ENCODE results near the gene SCN4B. TPM values are rescaled to one million over a fixed set of nuclear protein-coding genes. Genes with fewer than 3 reads are reported as not detected.

The SCN4B gene
- total and polyA plus RNA-seq, 10 of the 15 experiments (the other 5 are each of a cell fraction or from before 2014, with no cell fraction given): 0.01 to 0.49 (median 0.04) TPM; not detected in 5

- no peak for ATAC-seq
- Histone ChIP-seq H3K27ac (ENCODE audit: control insufficient read depth, insufficient read depth) (no peak overlapping the region), H3K36me3 (ENCODE audit: control insufficient read depth in 2 of 2, insufficient read depth in 2 of 2, low read length in 1 of 2) (no peaks in the 10 kb centered on the region), H3K27me3 (replicated peaks in 1 of 2; ENCODE audit: control insufficient read depth in 2 of 2, insufficient read depth in 2 of 2, low read length in 1 of 2) (peaks cover 3 to 6% of the 10 kb centered on the region in 2 experiments; a peak in 3 of 4 replicates), H2AFZ (ENCODE audit: control insufficient read depth, low read depth, low read length) (no peak overlapping the region), H4K20me1 (ENCODE audit: control insufficient read depth, insufficient read depth) (no peaks in the 10 kb centered on the region), H3K9me3 (replicated peaks; ENCODE audit: control insufficient read depth, insufficient read depth, low read length) (no peaks in the 10 kb centered on the region), H3K4me1 (ENCODE audit: control insufficient read depth, insufficient read depth, low read length) (no peaks in the 10 kb centered on the region), H3K4me2 (ENCODE audit: control insufficient read depth, insufficient read depth) (no peak overlapping the region), H3K79me2 (ENCODE audit: control insufficient read depth, insufficient read depth, low read length) (no peaks in the 10 kb centered on the region), H3K4me3 (no peak overlapping the region), H3K9ac (ENCODE audit: control insufficient read depth, insufficient read depth, low read length) (no peak overlapping the region)
- intact Hi-C loops (cut with micrococcal nuclease; ENCODE audit: unreplicated experiment) (no loop called here), in situ Hi-C loops (cut with MboI) (no loop called here)
- ChIA-PET CTCF (interaction anchor here (0.7 to 2.0 kb wide), 2 partner anchors 31 to 32 kb away, joined by 3 to 10 read pairs; no protein-coding TSS in a partner anchor), SMC1A (ENCODE audit: uncharacterized antibody, unreplicated experiment) (interaction anchor here (0.9 to 2.1 kb wide), 2 partner anchors 20 to 69 kb away, joined by 3 to 7 read pairs; no protein-coding TSS in a partner anchor), RAD21 (ENCODE audit: unreplicated experiment) (interaction anchor here (0.6 to 1.0 kb wide), 2 partner anchors 14 to 508 kb away, joined by 3 read pairs; no protein-coding TSS in a partner anchor), POLR2A (no interaction called here)
- DNase-seq (ENCODE audit: low read depth, low spot score): no peak
- WGBS (ENCODE audit: insufficient coverage, insufficient replicate concordance, low lambda C conversion rate, missing lambda C conversion rate): 15% methylated on average over 10 of the region's 10 CpGs
- FAIRE-seq: no peak
- BruUV-seq (replicated peaks): no TSS peak
- TF ChIP-seq, protein P1, sequence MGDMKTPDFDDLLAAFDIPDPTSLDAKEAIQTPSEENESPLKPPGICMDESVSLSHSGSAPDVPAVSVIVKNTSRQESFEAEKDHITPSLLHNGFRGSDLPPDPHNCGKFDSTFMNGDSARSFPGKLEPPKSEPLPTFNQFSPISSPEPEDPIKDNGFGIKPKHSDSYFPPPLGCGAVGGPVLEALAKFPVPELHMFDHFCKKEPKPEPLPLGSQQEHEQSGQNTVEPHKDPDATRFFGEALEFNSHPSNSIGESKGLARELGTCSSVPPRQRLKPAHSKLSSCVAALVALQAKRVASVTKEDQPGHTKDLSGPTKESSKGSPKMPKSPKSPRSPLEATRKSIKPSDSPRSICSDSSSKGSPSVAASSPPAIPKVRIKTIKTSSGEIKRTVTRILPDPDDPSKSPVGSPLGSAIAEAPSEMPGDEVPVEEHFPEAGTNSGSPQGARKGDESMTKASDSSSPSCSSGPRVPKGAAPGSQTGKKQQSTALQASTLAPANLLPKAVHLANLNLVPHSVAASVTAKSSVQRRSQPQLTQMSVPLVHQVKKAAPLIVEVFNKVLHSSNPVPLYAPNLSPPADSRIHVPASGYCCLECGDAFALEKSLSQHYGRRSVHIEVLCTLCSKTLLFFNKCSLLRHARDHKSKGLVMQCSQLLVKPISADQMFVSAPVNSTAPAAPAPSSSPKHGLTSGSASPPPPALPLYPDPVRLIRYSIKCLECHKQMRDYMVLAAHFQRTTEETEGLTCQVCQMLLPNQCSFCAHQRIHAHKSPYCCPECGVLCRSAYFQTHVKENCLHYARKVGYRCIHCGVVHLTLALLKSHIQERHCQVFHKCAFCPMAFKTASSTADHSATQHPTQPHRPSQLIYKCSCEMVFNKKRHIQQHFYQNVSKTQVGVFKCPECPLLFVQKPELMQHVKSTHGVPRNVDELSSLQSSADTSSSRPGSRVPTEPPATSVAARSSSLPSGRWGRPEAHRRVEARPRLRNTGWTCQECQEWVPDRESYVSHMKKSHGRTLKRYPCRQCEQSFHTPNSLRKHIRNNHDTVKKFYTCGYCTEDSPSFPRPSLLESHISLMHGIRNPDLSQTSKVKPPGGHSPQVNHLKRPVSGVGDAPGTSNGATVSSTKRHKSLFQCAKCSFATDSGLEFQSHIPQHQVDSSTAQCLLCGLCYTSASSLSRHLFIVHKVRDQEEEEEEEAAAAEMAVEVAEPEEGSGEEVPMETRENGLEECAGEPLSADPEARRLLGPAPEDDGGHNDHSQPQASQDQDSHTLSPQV (IDR thresholded peaks at IDR 0.05): no peak
- TF ChIP-seq CREM (IDR thresholded peaks at IDR 0.05; ENCODE audit: low read depth) (no peak), SP1 (IDR thresholded peaks at IDR 0.05; ENCODE audit: low read depth, low read length) (no peak), ATF2 (IDR thresholded peaks at IDR 0.05; ENCODE audit: low read length) (no peak), MTA2 (IDR thresholded peaks at IDR 0.05; ENCODE audit: low read depth) (no peak), CBX5 (IDR thresholded peaks at IDR 0.05; ENCODE audit: low read depth) (no peak)
- TF ChIP-seq, protein P2, sequence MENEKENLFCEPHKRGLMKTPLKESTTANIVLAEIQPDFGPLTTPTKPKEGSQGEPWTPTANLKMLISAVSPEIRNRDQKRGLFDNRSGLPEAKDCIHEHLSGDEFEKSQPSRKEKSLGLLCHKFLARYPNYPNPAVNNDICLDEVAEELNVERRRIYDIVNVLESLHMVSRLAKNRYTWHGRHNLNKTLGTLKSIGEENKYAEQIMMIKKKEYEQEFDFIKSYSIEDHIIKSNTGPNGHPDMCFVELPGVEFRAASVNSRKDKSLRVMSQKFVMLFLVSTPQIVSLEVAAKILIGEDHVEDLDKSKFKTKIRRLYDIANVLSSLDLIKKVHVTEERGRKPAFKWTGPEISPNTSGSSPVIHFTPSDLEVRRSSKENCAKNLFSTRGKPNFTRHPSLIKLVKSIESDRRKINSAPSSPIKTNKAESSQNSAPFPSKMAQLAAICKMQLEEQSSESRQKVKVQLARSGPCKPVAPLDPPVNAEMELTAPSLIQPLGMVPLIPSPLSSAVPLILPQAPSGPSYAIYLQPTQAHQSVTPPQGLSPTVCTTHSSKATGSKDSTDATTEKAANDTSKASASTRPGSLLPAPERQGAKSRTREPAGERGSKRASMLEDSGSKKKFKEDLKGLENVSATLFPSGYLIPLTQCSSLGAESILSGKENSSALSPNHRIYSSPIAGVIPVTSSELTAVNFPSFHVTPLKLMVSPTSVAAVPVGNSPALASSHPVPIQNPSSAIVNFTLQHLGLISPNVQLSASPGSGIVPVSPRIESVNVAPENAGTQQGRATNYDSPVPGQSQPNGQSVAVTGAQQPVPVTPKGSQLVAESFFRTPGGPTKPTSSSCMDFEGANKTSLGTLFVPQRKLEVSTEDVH (IDR thresholded peaks at IDR 0.05; ENCODE audit: low read depth, partially characterized antibody): no peak
- TF ChIP-seq, protein P3, sequence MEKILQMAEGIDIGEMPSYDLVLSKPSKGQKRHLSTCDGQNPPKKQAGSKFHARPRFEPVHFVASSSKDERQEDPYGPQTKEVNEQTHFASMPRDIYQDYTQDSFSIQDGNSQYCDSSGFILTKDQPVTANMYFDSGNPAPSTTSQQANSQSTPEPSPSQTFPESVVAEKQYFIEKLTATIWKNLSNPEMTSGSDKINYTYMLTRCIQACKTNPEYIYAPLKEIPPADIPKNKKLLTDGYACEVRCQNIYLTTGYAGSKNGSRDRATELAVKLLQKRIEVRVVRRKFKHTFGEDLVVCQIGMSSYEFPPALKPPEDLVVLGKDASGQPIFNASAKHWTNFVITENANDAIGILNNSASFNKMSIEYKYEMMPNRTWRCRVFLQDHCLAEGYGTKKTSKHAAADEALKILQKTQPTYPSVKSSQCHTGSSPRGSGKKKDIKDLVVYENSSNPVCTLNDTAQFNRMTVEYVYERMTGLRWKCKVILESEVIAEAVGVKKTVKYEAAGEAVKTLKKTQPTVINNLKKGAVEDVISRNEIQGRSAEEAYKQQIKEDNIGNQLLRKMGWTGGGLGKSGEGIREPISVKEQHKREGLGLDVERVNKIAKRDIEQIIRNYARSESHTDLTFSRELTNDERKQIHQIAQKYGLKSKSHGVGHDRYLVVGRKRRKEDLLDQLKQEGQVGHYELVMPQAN (conservative IDR thresholded peaks at IDR 0.05): no peak
Observed at GRCh38 chr11:118138839-118139420, 13.7 kb downstream of the SCN4B start.

Measured in GM12878 (cell line).